Panc1 (cell line): ENCODE measurements around the gene SAA2.
"Not testable (repeated sequence)": the region's sequence is repeated elsewhere in the genome, so short reads cannot be mapped to it uniquely, and the experiment has no call there.

Experiments
- CTCF ChIP-seq: fragments of 450-650 bp; IDR thresholded peaks from 2 replicates; pipeline ENCODE4 v1.5.1; 2017; ENCODE audit warnings: mild to moderate bottlenecking
- POLR2AphosphoS5 ChIP-seq: IDR thresholded peaks from 2 replicates; pipeline ENCODE4 v1.6.1; 2012; ENCODE audit warnings: mild to moderate bottlenecking, low read depth, low read length, moderate library complexity
- REST ChIP-seq, 2 experiments: IDR thresholded peaks; 2 replicates each; pipeline ENCODE4 v1.6.1; 2011 to 2012; ENCODE audit warnings: low read depth in 2 of 2, control low read depth in 1 of 2, low read length in 1 of 2, mild to moderate bottlenecking in 1 of 2, moderate library complexity in 1 of 2; ENCODE audit not compliant: insufficient read depth in 1 of 2
- SIN3A ChIP-seq: IDR thresholded peaks from 2 replicates; pipeline ENCODE4 v1.6.1; 2012; ENCODE audit warnings: low read depth, mild to moderate bottlenecking, low read length, moderate library complexity, borderline replicate concordance; ENCODE audit not compliant: insufficient read depth
- TCF7L2 ChIP-seq: IDR thresholded peaks from 2 replicates; pipeline ENCODE4 v1.6.1; 2011; ENCODE audit warnings: mild to moderate bottlenecking, low read depth, low read length, inconsistent platforms

GRCh38 chr11:18197738-18198137 is 50.7 kb downstream of the SAA2 start:
- TF ChIP-seq CTCF; POLR2AphosphoS5; TCF7L2; REST (IDR thresholded peaks at IDR 0.05; ENCODE audit: insufficient read depth in 1 of 2, low read depth in 2 of 2, low read length in 1 of 2); SIN3A: not testable (repeated sequence)
